ENCODE measurements around the gene NPY5R. TPM values are rescaled to one million over a fixed set of nuclear protein-coding genes. Genes with fewer than 3 reads are reported as not detected.

Gene NPY5R
- polyA plus RNA-seq, 1 donor (not counting 4 experiments of a cell fraction or from before 2014, with no cell fraction given): not detected

DNA sequence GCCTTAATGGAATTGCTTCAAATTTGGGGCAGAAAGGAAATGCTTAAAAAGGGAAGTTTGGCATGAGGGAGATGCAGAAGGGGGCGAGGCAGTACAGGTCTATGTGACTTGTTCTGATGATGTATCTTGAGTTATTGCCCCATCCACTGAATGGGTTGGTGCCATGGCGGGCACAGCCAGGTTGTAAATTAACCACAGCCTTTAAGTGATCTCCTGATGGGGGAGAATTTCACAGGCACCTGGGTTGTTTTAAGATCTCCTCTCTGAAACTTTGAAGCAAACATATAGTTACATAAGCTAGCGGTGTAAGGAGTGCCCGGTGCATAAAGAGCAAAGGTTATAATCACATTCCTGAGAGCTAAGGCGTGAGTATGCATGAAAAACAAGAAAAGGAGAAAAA lies 37.0 kb downstream of the NPY5R start:
- Histone ChIP-seq H3K4me1 (ENCODE audit: control insufficient read depth, extremely low read depth, insufficient read depth, low read length) (peaks cover 6% of the 10 kb centered on the region), H3K36me3 (ENCODE audit: control insufficient read depth in 2 of 2, extremely low read depth in 1 of 2, insufficient read depth in 2 of 2, low read length in 2 of 2) (no peaks in the 10 kb centered on the region), H3K4me2 (ENCODE audit: control insufficient read depth, extremely low read depth, insufficient read depth, low read depth, low read length) (no peak overlapping the region), H3K79me2 (ENCODE audit: control insufficient read depth, insufficient read depth, low read length) (no peaks in the 10 kb centered on the region), H3K27ac (ENCODE audit: control insufficient read depth, insufficient read depth, low read length) (no peak overlapping the region), H3K9me1 (ENCODE audit: control insufficient read depth, extremely low read depth, insufficient read depth, low read length) (no peaks in the 10 kb centered on the region), H3K27me3 (ENCODE audit: control insufficient read depth, extremely low read depth, insufficient read depth, low read length) (no peaks in the 10 kb centered on the region), H4K20me1 (ENCODE audit: control insufficient read depth, extremely low read depth, insufficient read depth, low read length) (no peaks in the 10 kb centered on the region), H2AFZ (ENCODE audit: control insufficient read depth, low read length) (no peak overlapping the region), H3K9ac (ENCODE audit: control insufficient read depth, extremely low read depth, insufficient read depth, low read length) (no peak overlapping the region), H3K4me3 (ENCODE audit: control insufficient read depth in 2 of 3, extremely low read depth in 1 of 3, insufficient read depth in 2 of 3, low read depth in 1 of 3, low read length in 3 of 3) (no peak overlapping the region), H3K9me3 (ENCODE audit: control insufficient read depth, low read depth, low read length) (no peaks in the 10 kb centered on the region)
- DNase-seq (ENCODE audit: low read depth, low spot score): no peak
- TF ChIP-seq, protein P1, sequence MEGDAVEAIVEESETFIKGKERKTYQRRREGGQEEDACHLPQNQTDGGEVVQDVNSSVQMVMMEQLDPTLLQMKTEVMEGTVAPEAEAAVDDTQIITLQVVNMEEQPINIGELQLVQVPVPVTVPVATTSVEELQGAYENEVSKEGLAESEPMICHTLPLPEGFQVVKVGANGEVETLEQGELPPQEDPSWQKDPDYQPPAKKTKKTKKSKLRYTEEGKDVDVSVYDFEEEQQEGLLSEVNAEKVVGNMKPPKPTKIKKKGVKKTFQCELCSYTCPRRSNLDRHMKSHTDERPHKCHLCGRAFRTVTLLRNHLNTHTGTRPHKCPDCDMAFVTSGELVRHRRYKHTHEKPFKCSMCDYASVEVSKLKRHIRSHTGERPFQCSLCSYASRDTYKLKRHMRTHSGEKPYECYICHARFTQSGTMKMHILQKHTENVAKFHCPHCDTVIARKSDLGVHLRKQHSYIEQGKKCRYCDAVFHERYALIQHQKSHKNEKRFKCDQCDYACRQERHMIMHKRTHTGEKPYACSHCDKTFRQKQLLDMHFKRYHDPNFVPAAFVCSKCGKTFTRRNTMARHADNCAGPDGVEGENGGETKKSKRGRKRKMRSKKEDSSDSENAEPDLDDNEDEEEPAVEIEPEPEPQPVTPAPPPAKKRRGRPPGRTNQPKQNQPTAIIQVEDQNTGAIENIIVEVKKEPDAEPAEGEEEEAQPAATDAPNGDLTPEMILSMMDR (optimal IDR thresholded peaks at IDR 0.05 in 1 of 3, IDR thresholded peaks at IDR 0.05 in 1 of 3, conservative IDR thresholded peaks at IDR 0.05 in 1 of 3; ENCODE audit: extremely low read depth in 1 of 3, insufficient read depth in 2 of 3, low read length in 3 of 3): no peak
- TF ChIP-seq EZH2 (IDR thresholded peaks at IDR 0.05; ENCODE audit: low read length): no peak
- dilution Hi-C loops (cut with MboI; ENCODE audit: extremely low pct_ligation_motif_present, low sequenced_read_pairs): no loop called here
- FAIRE-seq: no peak

DNA sequence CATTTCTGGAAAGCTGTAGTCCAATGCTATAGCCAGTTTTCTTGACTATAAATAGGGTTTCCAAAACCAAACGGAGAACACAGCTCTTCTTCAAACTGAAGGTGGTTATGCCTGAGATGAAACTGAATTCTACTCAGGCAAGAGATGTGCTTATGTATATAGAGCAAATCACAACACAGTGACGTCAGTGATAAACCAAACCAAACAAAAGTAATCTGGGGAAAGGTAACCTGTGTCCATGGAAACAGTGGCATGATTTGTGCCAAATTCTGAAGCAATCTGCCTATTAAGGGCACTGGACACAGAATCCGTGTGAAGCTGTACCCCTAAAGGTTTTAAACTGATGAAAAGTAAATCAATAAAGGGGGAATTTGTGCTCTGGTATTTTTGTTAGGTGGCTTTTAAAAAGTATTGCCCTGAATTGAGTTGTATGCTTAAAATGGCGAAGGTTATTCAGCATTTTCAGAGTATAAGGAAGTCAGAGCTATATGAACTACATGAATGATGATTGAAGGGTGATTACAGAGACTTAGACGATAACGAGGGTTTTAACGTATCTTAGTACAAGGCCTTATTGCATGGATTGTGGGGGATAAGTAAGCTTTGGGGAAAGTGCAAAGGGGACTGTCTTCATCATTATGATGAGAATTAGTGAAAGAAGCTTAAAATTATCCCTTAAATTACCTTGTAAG lies 38.6 kb downstream of the NPY5R start:
- H3K4me1 ChIP-seq (ENCODE audit: control insufficient read depth, extremely low read depth, insufficient read depth, low read length): peaks cover 7% of the 10 kb centered on the region
- no peak overlapping the region for H2AFZ ChIP-seq (ENCODE audit: control insufficient read depth, low read length)
- H4K20me1 ChIP-seq (ENCODE audit: control insufficient read depth, extremely low read depth, insufficient read depth, low read length): no peaks in the 10 kb centered on the region
- no peaks in the 10 kb centered on the region for H3K79me2 ChIP-seq (ENCODE audit: control insufficient read depth, insufficient read depth, low read length)
- FAIRE-seq (no peak), DNase-seq (ENCODE audit: low read depth, low spot score) (no peak)
- no peak overlapping the region for H3K4me3 ChIP-seq (ENCODE audit: control insufficient read depth in 2 of 3, extremely low read depth in 1 of 3, insufficient read depth in 2 of 3, low read depth in 1 of 3, low read length in 3 of 3)
- no peaks in the 10 kb centered on the region for H3K9me3 ChIP-seq (ENCODE audit: control insufficient read depth, low read depth, low read length)
- dilution Hi-C loops (cut with MboI; ENCODE audit: extremely low pct_ligation_motif_present, low sequenced_read_pairs): no loop called here
- TF ChIP-seq EZH2 (IDR thresholded peaks at IDR 0.05; ENCODE audit: low read length): no peak
- TF ChIP-seq, protein P1 (optimal IDR thresholded peaks at IDR 0.05 in 1 of 3, IDR thresholded peaks at IDR 0.05 in 1 of 3, conservative IDR thresholded peaks at IDR 0.05 in 1 of 3; ENCODE audit: extremely low read depth in 1 of 3, insufficient read depth in 2 of 3, low read length in 3 of 3): no peak
- H3K36me3 ChIP-seq (ENCODE audit: control insufficient read depth in 2 of 2, extremely low read depth in 1 of 2, insufficient read depth in 2 of 2, low read length in 2 of 2): no peaks in the 10 kb centered on the region
- H3K4me2 ChIP-seq (ENCODE audit: control insufficient read depth, extremely low read depth, insufficient read depth, low read depth, low read length): no peak overlapping the region
- no peak overlapping the region for H3K27ac ChIP-seq (ENCODE audit: control insufficient read depth, insufficient read depth, low read length)
- no peaks in the 10 kb centered on the region for H3K27me3 ChIP-seq (ENCODE audit: control insufficient read depth, extremely low read depth, insufficient read depth, low read length)
- no peaks in the 10 kb centered on the region for H3K9me1 ChIP-seq (ENCODE audit: control insufficient read depth, extremely low read depth, insufficient read depth, low read length)
- H3K9ac ChIP-seq (ENCODE audit: control insufficient read depth, extremely low read depth, insufficient read depth, low read length): no peak overlapping the region
